Measurements from ENCODE around the gene CNTD1. TPM values are rescaled to one million over a fixed set of nuclear protein-coding genes. Genes with fewer than 3 reads are reported as not detected.

The CNTD1 gene
- total RNA-seq, 1 experiment from 2014 or later: not detected

DNA sequence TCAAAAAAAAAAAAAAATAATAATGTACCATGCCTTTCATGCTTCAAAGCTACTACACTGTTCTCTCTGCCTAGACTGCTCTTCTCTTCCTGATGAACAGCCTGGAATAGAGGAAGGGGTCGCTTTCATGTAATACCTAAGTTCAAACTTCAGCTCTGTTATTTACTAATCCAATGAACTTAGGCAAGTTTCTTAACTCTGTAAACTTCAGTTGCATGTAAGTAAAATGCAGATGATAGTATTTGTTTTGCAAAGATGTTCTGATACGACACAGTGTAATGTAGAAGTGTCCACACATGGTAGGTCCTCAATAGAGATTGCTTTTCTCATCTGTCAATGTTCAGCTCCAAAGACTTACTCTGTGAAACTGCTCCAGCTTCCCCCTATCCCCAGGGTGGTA, 6.7 kb upstream of the CNTD1 start:
- ChIA-PET POLR2A (ENCODE audit: unreplicated experiment) (no interaction called here), CTCF (interaction anchor here (0.5 kb wide), 1 partner anchor 99 kb away, joined by 3 read pairs; no protein-coding TSS in a partner anchor)
- Histone ChIP-seq H4K20me1 (ENCODE audit: insufficient read depth) (no peaks in the 10 kb centered on the region), H2AFZ (no peak overlapping the region), H3K79me2 (ENCODE audit: low read depth) (peaks cover 8% of the 10 kb centered on the region), H3K4me2 (no peak overlapping the region), H3K27ac (no peak overlapping the region), H3K4me1 (replicated peaks; ENCODE audit: insufficient read depth) (peaks cover 1% of the 10 kb centered on the region), H3K36me3 (ENCODE audit: low read depth) (peaks cover 6% of the 10 kb centered on the region; the same call in 1 of the 2 replicates), H3K4me3 (no peak overlapping the region), H3K9me2 (ENCODE audit: insufficient read depth) (no peaks in the 10 kb centered on the region), H3K9me3 (ENCODE audit: insufficient read depth, low read depth) (no peaks in the 10 kb centered on the region), H3F3A (ENCODE audit: insufficient read depth, low read depth) (peaks cover 15% of the 10 kb centered on the region), H3K27me3 (ENCODE audit: insufficient read depth, low read depth) (no peaks in the 10 kb centered on the region)
- BruUV-seq (replicated peaks): no TSS peak
- intact Hi-C loops (cut with micrococcal nuclease; ENCODE audit: unreplicated experiment): no loop called here
- TF ChIP-seq EZH2 (IDR thresholded peaks at IDR 0.05; ENCODE audit: low read depth) (no peak), CTCF (conservative IDR thresholded peaks at IDR 0.05) (no peak)
- DNase-seq: no peak

- no peak overlapping the region for H3K4me2 ChIP-seq
- DNase-seq: no peak
- no peak for TF ChIP-seq CTCF (conservative IDR thresholded peaks at IDR 0.05)
- TF ChIP-seq EZH2 (IDR thresholded peaks at IDR 0.05; ENCODE audit: low read depth): no peak
- peaks cover 7% of the 10 kb centered on the region for H3K4me1 ChIP-seq (replicated peaks; ENCODE audit: insufficient read depth)
- no peaks in the 10 kb centered on the region for H3K9me2 ChIP-seq (ENCODE audit: insufficient read depth)
- no peaks in the 10 kb centered on the region for H3K9me3 ChIP-seq (ENCODE audit: insufficient read depth, low read depth)
- H3K36me3 ChIP-seq (ENCODE audit: low read depth): peaks cover 6% of the 10 kb centered on the region; the same call in 1 of the 2 replicates
- ChIA-PET POLR2A (ENCODE audit: unreplicated experiment) (no interaction called here), CTCF (no interaction called here)
- H3K27me3 ChIP-seq (ENCODE audit: insufficient read depth, low read depth): no peaks in the 10 kb centered on the region
- H3F3A ChIP-seq (ENCODE audit: insufficient read depth, low read depth): peaks cover 15% of the 10 kb centered on the region
- H3K27ac ChIP-seq: no peak overlapping the region
- intact Hi-C loops (cut with micrococcal nuclease; ENCODE audit: unreplicated experiment): no loop called here
- no peaks in the 10 kb centered on the region for H4K20me1 ChIP-seq (ENCODE audit: insufficient read depth)
- peaks cover 14% of the 10 kb centered on the region for H3K79me2 ChIP-seq (ENCODE audit: low read depth)
- no peak overlapping the region for H2AFZ ChIP-seq
- BruUV-seq (replicated peaks): no TSS peak
- H3K4me3 ChIP-seq: no peak overlapping the region
These were observed 6.1 kb upstream of the CNTD1 start for GRCh38 chr17:42792545-42792944.

GRCh38 chr17:42795061-42795460, 3.6 kb upstream of the CNTD1 start:
- H4K20me1 ChIP-seq (ENCODE audit: insufficient read depth): no peaks in the 10 kb centered on the region
- no peak for DNase-seq
- H3K27me3 ChIP-seq (ENCODE audit: insufficient read depth, low read depth): no peaks in the 10 kb centered on the region
- no peak overlapping the region for H3K4me2 ChIP-seq
- H3K4me1 ChIP-seq (replicated peaks; ENCODE audit: insufficient read depth): peaks cover 12% of the 10 kb centered on the region
- CTCF ChIA-PET: interaction anchor here (0.5 kb wide), 1 partner anchor 18 kb away, joined by 3 read pairs; no protein-coding TSS in a partner anchor
- H3K27ac ChIP-seq: no peak overlapping the region
- intact Hi-C loops (cut with micrococcal nuclease; ENCODE audit: unreplicated experiment): no loop called here
- no TSS peak for BruUV-seq (replicated peaks)
- TF ChIP-seq EZH2 (IDR thresholded peaks at IDR 0.05; ENCODE audit: low read depth): no peak
- no peak for TF ChIP-seq CTCF (conservative IDR thresholded peaks at IDR 0.05)
- H3K4me3 ChIP-seq: no peak overlapping the region
- H2AFZ ChIP-seq: no peak overlapping the region
- peaks cover 22% of the 10 kb centered on the region for H3K79me2 ChIP-seq (ENCODE audit: low read depth)
- no peaks in the 10 kb centered on the region for H3K9me3 ChIP-seq (ENCODE audit: insufficient read depth, low read depth)
- H3K36me3 ChIP-seq (ENCODE audit: low read depth): peaks cover 6% of the 10 kb centered on the region; the same call in 1 of the 2 replicates
- POLR2A ChIA-PET (ENCODE audit: unreplicated experiment): no interaction called here
- peaks cover 15% of the 10 kb centered on the region for H3F3A ChIP-seq (ENCODE audit: insufficient read depth, low read depth)
- H3K9me2 ChIP-seq (ENCODE audit: insufficient read depth): no peaks in the 10 kb centered on the region

Data from PC-9 (cell line).